Stomach (tissue), 4 donors: ENCODE results near the gene TENM4.

Experiments
- CTCF ChIP-seq, 7 experiments: fragments of 450-650 bp in 4 of 7; fragments of 200-600 bp in 3 of 7; sonication (generic) in 3 of 7; IDR thresholded peaks; one replicate each; pipeline ENCODE4 v1.5.1; 2016 to 2019; ENCODE audit warnings: antibody characterized with exemption in 7 of 7, control low read depth in 2 of 7, mild to moderate bottlenecking in 1 of 7
- EP300 ChIP-seq: sonication (generic); formaldehyde crosslinking; IDR thresholded peaks from one replicate; pipeline ENCODE4 v1.6.1; 2017; ENCODE audit warnings: antibody characterized with exemption

DNA sequence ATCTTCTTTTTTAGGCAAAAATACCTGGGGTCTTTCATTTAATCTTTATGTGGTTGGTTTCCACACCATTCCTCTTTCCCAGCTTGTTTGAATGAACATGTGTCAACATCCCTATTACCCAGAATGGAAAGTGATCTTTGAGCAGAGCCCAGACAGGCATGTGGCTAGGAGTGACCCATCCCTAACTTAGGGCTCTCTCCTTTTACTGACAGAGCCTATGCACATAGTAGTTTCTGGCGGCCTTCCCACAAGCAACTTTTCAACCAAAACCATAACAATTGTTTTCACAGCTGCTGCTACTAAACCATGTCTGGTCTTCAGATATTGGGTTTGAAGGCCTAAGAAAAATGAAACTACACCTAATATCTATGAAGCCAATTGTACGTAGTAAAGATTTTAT lies 107.5 kb downstream of the TENM4 start:
- TF ChIP-seq EP300 (no peak), CTCF (IDR thresholded peaks at IDR 0.05) (no peak)
